ENCODE data around the gene SUDS3. TPM values are rescaled to one million over a fixed set of nuclear protein-coding genes. Genes with fewer than 3 reads are reported as not detected.
"Not testable (repeated sequence)": the region's sequence is repeated elsewhere in the genome, so short reads cannot be mapped to it uniquely, and the experiment has no call there.

Gene SUDS3
- total RNA-seq, 1 donor: 33.2 TPM

DNA sequence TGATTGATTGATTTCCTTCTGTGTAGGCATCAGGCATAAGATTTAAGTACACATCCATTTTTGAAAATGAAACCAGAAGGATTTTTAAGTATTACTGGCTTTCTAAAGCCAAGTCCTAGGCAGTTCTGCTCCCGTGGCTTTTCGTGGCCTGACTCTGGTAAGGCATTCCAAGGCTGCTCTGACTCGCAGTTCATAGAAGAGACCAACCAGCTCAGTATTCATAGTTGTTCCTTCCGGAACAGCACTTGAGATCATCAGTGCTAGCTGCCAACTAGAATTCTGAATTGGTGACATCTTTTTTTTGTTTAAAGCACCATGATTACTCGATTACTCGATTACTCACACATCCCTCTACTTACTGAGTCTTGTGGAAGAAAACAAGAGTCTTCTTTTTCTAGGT is 25.9 kb downstream of the SUDS3 start:
- no peaks in the 10 kb centered on the region for H3K9me3 ChIP-seq (ENCODE audit: low read depth, low read length)
- no peaks in the 10 kb centered on the region for H3K4me1 ChIP-seq (ENCODE audit: insufficient read depth, low read length)
- no peaks in the 10 kb centered on the region for H3K27me3 ChIP-seq (ENCODE audit: insufficient read depth, low read length)
- no peak overlapping the region for H3K4me3 ChIP-seq (ENCODE audit: low read length)

GRCh38 chr12:118404876-118405521 is 28.6 kb downstream of the SUDS3 start:
- no peaks in the 10 kb centered on the region for H3K4me1 ChIP-seq (ENCODE audit: insufficient read depth, low read length)
- H3K27me3 ChIP-seq (ENCODE audit: insufficient read depth, low read length): no peaks in the 10 kb centered on the region
- H3K4me3 ChIP-seq (ENCODE audit: low read length): no peak overlapping the region
- H3K9me3 ChIP-seq (ENCODE audit: low read depth, low read length): no peaks in the 10 kb centered on the region

DNA sequence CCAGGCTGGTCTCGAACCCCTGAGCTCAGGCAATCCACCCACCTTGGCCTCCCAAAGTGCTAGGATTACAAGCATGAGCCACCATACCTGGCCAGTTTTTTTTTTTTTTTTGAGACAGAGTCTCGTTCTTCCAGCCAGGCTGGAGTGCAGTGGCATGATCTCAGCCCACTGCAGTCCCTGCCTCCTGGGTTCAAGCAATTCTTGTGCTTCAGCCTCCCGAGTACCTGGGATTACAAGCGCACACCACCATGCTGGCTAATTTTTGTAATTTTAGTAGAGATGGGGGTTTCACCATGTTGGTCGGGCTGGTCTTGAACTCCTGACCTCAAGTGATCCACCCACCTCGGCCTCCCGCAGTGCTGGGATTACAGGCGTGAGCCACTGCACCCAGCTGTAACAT is 31.9 kb downstream of the SUDS3 start:
- not testable (repeated sequence) for H3K9me3 ChIP-seq (ENCODE audit: low read depth, low read length); H3K4me1 ChIP-seq (ENCODE audit: insufficient read depth, low read length); H3K27me3 ChIP-seq (ENCODE audit: insufficient read depth, low read length); H3K4me3 ChIP-seq (ENCODE audit: low read length)

- Histone ChIP-seq H3K4me1 (ENCODE audit: insufficient read depth, low read length) (no peaks in the 10 kb centered on the region), H3K4me3 (ENCODE audit: low read length) (no peak overlapping the region), H3K9me3 (ENCODE audit: low read depth, low read length) (no peaks in the 10 kb centered on the region), H3K27me3 (ENCODE audit: insufficient read depth, low read length) (no peaks in the 10 kb centered on the region)
Observed at GRCh38 chr12:118409834-118410233, 33.5 kb downstream of the SUDS3 start.

GRCh38 chr12:118417942-118418341 is 41.6 kb downstream of the SUDS3 start:
- H3K4me3 ChIP-seq (ENCODE audit: low read length): no peak overlapping the region
- no peaks in the 10 kb centered on the region for H3K4me1 ChIP-seq (ENCODE audit: insufficient read depth, low read length)
- no peaks in the 10 kb centered on the region for H3K27me3 ChIP-seq (ENCODE audit: insufficient read depth, low read length)
- no peaks in the 10 kb centered on the region for H3K9me3 ChIP-seq (ENCODE audit: low read depth, low read length)

DNA sequence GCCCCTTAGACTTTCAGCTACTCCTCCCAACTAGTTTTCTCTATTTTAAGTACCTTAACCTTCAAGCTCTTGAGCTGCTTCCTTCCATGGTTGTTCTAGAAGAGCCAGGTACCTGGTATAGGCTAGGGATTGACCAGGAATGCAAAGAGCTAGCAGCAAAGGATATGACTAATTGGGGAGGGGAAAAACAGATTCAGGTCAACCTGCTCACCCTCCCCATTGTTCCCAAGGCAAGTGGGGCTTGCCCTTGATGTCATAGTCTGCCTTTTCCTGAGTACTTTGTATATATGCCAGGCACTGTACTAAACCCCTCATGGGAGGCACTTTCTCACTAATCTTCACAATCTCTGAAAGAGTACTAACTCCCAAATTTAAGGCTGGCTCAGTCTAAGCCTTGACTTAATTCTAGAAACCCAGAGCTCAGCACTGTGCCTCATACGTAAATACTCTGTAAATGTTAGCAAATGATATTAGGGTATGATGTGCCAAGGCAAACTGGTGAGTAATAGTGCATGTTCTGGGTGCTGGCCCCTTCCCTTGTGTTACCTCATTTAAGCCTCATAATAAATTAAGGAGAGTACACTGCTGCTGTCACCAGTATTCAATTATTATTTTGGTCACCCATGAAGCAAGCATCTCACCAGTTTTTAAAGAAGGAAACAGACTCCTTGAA is 42.2 kb downstream of the SUDS3 start:
- H3K27me3 ChIP-seq (ENCODE audit: insufficient read depth, low read length): no peaks in the 10 kb centered on the region
- H3K4me1 ChIP-seq (ENCODE audit: insufficient read depth, low read length): no peaks in the 10 kb centered on the region
- no peak overlapping the region for H3K4me3 ChIP-seq (ENCODE audit: low read length)
- H3K9me3 ChIP-seq (ENCODE audit: low read depth, low read length): no peaks in the 10 kb centered on the region

- H3K4me1 ChIP-seq (ENCODE audit: insufficient read depth, low read length): no peaks in the 10 kb centered on the region
- H3K4me3 ChIP-seq (ENCODE audit: low read length): no peak overlapping the region
- no peaks in the 10 kb centered on the region for H3K9me3 ChIP-seq (ENCODE audit: low read depth, low read length)
- no peaks in the 10 kb centered on the region for H3K27me3 ChIP-seq (ENCODE audit: insufficient read depth, low read length)
Observed at GRCh38 chr12:118420673-118421072, 44.3 kb downstream of the SUDS3 start.

GRCh38 chr12:118424884-118425283 is 48.5 kb downstream of the SUDS3 start:
- Histone ChIP-seq H3K27me3 (ENCODE audit: insufficient read depth, low read length) (no peaks in the 10 kb centered on the region), H3K9me3 (ENCODE audit: low read depth, low read length) (no peaks in the 10 kb centered on the region)

DNA sequence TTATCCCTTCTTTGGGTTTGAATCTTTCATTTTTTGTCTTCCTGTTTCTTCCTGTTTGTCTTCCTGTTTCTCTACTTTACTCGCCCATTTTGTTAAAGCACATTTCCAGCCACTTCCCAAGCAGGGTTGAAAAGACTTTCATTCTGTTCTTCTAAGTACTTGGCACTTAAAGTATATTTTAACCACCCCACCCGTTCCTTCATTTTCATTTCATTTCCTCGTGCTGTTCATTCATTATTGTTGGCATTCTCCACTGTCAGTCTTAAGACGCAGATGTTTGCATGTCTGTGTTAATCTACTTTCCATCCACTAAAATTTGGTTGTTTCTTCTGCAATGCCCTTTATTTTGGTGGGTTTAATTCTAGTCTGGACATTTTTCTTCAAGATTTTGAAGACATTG is 49.0 kb downstream of the SUDS3 start:
- Histone ChIP-seq H3K27me3 (ENCODE audit: insufficient read depth, low read length) (no peaks in the 10 kb centered on the region), H3K9me3 (ENCODE audit: low read depth, low read length) (no peaks in the 10 kb centered on the region), H3K4me1 (ENCODE audit: insufficient read depth, low read length) (no peaks in the 10 kb centered on the region), H3K4me3 (ENCODE audit: low read length) (no peak overlapping the region)

More at GRCh38 chr12:118424884-118425283, 48.5 kb downstream of the SUDS3 start:
- no peaks in the 10 kb centered on the region for H3K4me1 ChIP-seq (ENCODE audit: insufficient read depth, low read length)
- H3K4me3 ChIP-seq (ENCODE audit: low read length): no peak overlapping the region

- H3K4me3 ChIP-seq (ENCODE audit: low read length): no peak overlapping the region
- no peaks in the 10 kb centered on the region for H3K27me3 ChIP-seq (ENCODE audit: insufficient read depth, low read length)
- H3K9me3 ChIP-seq (ENCODE audit: low read depth, low read length): no peaks in the 10 kb centered on the region
- no peaks in the 10 kb centered on the region for H3K4me1 ChIP-seq (ENCODE audit: insufficient read depth, low read length)
Observed at GRCh38 chr12:118427819-118428218, 51.5 kb downstream of the SUDS3 start.

DNA sequence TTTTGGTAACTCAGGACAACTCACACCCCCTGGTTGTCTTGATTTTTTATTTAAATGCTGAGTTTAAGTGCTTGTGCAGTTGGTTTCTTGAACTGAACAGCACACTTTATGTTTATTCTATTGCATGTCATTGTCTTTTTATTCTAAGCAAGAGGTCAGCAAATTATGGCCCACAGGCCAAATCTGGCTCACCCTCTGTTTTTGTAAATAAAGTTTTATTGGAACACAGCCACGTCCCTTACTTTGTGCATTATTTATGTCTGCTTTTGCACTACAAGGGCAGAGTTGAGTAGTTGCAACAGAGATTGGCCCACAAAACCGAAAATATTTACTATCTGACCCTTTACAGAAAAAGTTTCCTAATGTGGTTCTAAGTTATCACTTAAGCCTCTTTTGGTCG is 52.3 kb downstream of the SUDS3 start:
- no peaks in the 10 kb centered on the region for H3K4me1 ChIP-seq (ENCODE audit: insufficient read depth, low read length)
- H3K27me3 ChIP-seq (ENCODE audit: insufficient read depth, low read length): no peaks in the 10 kb centered on the region
- no peak overlapping the region for H3K4me3 ChIP-seq (ENCODE audit: low read length)
- no peaks in the 10 kb centered on the region for H3K9me3 ChIP-seq (ENCODE audit: low read depth, low read length)

DNA sequence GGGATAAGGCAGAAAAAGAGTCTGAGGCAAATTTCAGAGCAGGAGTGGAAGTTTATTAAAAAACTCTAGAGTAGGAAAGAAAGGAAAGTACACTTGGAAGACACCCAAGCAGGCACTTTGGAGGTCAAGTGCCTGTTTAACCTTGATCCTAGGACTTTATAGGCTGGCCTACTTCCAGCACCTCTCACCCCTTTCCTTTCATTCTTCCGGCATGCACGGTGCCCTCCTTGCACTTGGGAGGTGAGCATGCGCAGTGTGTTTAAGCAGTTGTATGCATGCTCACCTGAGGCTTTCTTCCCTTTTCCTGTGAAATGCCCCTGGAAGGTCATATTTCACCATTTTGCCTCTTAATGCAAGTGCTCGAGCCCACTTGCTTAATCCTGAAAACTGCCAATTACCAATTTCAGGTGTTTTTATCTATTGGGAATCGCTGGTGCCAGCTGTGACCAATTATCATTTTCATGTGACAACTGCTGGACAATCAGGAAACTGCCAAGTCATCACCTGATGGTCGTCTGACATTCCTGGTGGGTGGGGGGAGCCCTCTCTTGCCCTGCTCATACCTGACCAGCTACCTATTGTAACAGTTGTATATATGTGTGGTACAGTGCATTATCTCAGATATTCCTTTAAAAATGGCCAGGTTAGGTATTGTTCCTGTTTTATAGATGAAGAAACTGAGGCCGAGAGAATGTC is 53.5 kb downstream of the SUDS3 start:
- no peaks in the 10 kb centered on the region for H3K9me3 ChIP-seq (ENCODE audit: low read depth, low read length)
- H3K27me3 ChIP-seq (ENCODE audit: insufficient read depth, low read length): no peaks in the 10 kb centered on the region
- H3K4me3 ChIP-seq (ENCODE audit: low read length): no peak overlapping the region
- H3K4me1 ChIP-seq (ENCODE audit: insufficient read depth, low read length): no peaks in the 10 kb centered on the region

GRCh38 chr12:118430516-118430915 is 54.2 kb downstream of the SUDS3 start:
- Histone ChIP-seq H3K9me3 (ENCODE audit: low read depth, low read length) (no peaks in the 10 kb centered on the region), H3K4me3 (ENCODE audit: low read length) (no peak overlapping the region), H3K27me3 (ENCODE audit: insufficient read depth, low read length) (no peaks in the 10 kb centered on the region), H3K4me1 (ENCODE audit: insufficient read depth, low read length) (no peaks in the 10 kb centered on the region)

GRCh38 chr12:118432812-118433545 is 56.6 kb downstream of the SUDS3 start:
- H3K9me3 ChIP-seq (ENCODE audit: low read depth, low read length): no peaks in the 10 kb centered on the region
- no peaks in the 10 kb centered on the region for H3K27me3 ChIP-seq (ENCODE audit: insufficient read depth, low read length)
- no peak overlapping the region for H3K4me3 ChIP-seq (ENCODE audit: low read length)
- H3K4me1 ChIP-seq (ENCODE audit: insufficient read depth, low read length): no peaks in the 10 kb centered on the region
